ENCODE data around the gene TCF7L1. TPM values are rescaled to one million over a fixed set of nuclear protein-coding genes. Genes with fewer than 3 reads are reported as not detected.

The TCF7L1 gene
- total and polyA plus RNA-seq, 2 donors (not counting 3 experiments of a cell fraction or from before 2014, with no cell fraction given), result 9.6 to 17.4 TPM

DNA sequence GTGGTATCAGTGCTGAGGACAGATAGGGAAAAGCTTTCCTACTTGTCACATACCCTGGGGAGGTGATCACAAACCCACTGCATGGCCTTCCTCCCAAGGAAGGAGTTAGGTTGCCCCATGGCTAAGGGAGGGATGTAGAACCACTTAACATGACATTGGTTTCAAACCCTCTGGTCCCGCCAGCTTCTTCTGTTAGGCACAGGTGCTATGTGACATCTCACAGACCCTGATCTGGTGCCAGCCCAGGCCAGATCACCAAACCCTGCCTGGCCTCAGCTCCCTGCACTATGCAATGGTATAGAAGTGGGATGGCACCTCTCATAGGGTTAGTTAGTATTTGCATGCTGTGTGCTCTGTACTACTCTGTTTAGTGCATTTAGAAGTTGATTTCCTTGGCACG lies 58.0 kb downstream of the TCF7L1 start:
- dilution Hi-C loops (cut with MboI; ENCODE audit: extremely low pct_ligation_motif_present, low sequenced_read_pairs), result no loop called here
- no peak for DNase-seq (ENCODE audit: low read depth, low spot score)
- POLR2A ChIA-PET, result no interaction called here

More for the DNA sequence above, 58.0 kb downstream of the TCF7L1 start:
- intact Hi-C loops (cut with micrococcal nuclease), result no loop called here
- CTCF ChIA-PET, result interaction anchor here (1.1 to 1.6 kb wide), 3 partner anchors 11 to 109 kb away, joined by 3 to 5 read pairs (median 3); no protein-coding TSS in a partner anchor
- H3K4me1 ChIP-seq (ENCODE audit: control insufficient read depth, extremely low read depth, insufficient read depth, low read length), result no peaks in the 10 kb centered on the region
- no peaks in the 10 kb centered on the region for H3K9me3 ChIP-seq (replicated peaks; ENCODE audit: control insufficient read depth, insufficient read depth, low read length)
- H3K27ac ChIP-seq (ENCODE audit: insufficient read depth, low read depth, low read length), result no peak overlapping the region
- H3K36me3 ChIP-seq (ENCODE audit: control insufficient read depth in 2 of 2, extremely low read depth in 1 of 2, insufficient read depth in 2 of 2, low read length in 2 of 2), result no peaks in the 10 kb centered on the region
- no peak overlapping the region for H3K9ac ChIP-seq (replicated peaks; ENCODE audit: extremely low read depth, insufficient read depth, low read length)
- H3K27me3 ChIP-seq (ENCODE audit: control insufficient read depth in 2 of 2, insufficient read depth in 2 of 2, low read length in 2 of 2), result no peaks in the 10 kb centered on the region
- H3K4me2 ChIP-seq (ENCODE audit: insufficient read depth, low read length), result no peak overlapping the region
- H2AFZ ChIP-seq (ENCODE audit: low read depth, low read length), result no peak overlapping the region
- no peak overlapping the region for H3K4me3 ChIP-seq (replicated peaks in 1 of 3; ENCODE audit: insufficient read depth in 1 of 3, low read depth in 1 of 3, low read length in 3 of 3)
- H3K79me2 ChIP-seq (ENCODE audit: control insufficient read depth, insufficient read depth, low read length), result no peaks in the 10 kb centered on the region
- TF ChIP-seq MYC (IDR thresholded peaks at IDR 0.05; ENCODE audit: low read depth, low read length), result no peak
- TF ChIP-seq GATA2 (IDR thresholded peaks at IDR 0.05; ENCODE audit: insufficient read depth, insufficient read length, low read depth, low read length), result no peak
- no peak for TF ChIP-seq POLR2A (IDR thresholded peaks at IDR 0.05; ENCODE audit: low read depth, low read length)
- no peak for TF ChIP-seq FOS (IDR thresholded peaks at IDR 0.05; ENCODE audit: borderline replicate concordance, insufficient read depth, low read length)
- TF ChIP-seq POLR2AphosphoS5 (IDR thresholded peaks at IDR 0.05; ENCODE audit: insufficient read depth, low read depth, low read length), result no peak
- TF ChIP-seq, protein P1, sequence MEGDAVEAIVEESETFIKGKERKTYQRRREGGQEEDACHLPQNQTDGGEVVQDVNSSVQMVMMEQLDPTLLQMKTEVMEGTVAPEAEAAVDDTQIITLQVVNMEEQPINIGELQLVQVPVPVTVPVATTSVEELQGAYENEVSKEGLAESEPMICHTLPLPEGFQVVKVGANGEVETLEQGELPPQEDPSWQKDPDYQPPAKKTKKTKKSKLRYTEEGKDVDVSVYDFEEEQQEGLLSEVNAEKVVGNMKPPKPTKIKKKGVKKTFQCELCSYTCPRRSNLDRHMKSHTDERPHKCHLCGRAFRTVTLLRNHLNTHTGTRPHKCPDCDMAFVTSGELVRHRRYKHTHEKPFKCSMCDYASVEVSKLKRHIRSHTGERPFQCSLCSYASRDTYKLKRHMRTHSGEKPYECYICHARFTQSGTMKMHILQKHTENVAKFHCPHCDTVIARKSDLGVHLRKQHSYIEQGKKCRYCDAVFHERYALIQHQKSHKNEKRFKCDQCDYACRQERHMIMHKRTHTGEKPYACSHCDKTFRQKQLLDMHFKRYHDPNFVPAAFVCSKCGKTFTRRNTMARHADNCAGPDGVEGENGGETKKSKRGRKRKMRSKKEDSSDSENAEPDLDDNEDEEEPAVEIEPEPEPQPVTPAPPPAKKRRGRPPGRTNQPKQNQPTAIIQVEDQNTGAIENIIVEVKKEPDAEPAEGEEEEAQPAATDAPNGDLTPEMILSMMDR (IDR thresholded peaks at IDR 0.05; ENCODE audit: extremely low read depth in 1 of 2, insufficient read depth in 1 of 2, low read depth in 1 of 2, low read length in 2 of 2), result no peak
- TF ChIP-seq EZH2 (IDR thresholded peaks at IDR 0.05; ENCODE audit: borderline replicate concordance, low read depth, low read length, severe bottlenecking), result no peak
- TF ChIP-seq, protein P2, sequence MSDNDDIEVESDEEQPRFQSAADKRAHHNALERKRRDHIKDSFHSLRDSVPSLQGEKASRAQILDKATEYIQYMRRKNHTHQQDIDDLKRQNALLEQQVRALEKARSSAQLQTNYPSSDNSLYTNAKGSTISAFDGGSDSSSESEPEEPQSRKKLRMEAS (IDR thresholded peaks at IDR 0.05; ENCODE audit: insufficient read depth, insufficient read length), result no peak
- no peak for TF ChIP-seq JUN (IDR thresholded peaks at IDR 0.05; ENCODE audit: borderline replicate concordance, insufficient read depth, insufficient read length, low read depth)
- no peak for FAIRE-seq
- no peaks in the 10 kb centered on the region for H4K20me1 ChIP-seq (replicated peaks; ENCODE audit: control insufficient read depth, extremely low read depth, insufficient read depth, low read length)
- no peaks in the 10 kb centered on the region for H3K9me1 ChIP-seq (replicated peaks; ENCODE audit: control insufficient read depth, extremely low read depth, insufficient read depth, low read length)
- no TSS peak for BruUV-seq (replicated peaks)

Data from endothelial cell of umbilical vein (primary cell).